Stimulated activated naive CD4-positive, alpha-beta T cell treated with Interleukin-2 at 50 U/mL for 16 hours (primary cell): Measurements from ENCODE around the gene INTS2.
"Not testable (repeated sequence)": the region's sequence is repeated elsewhere in the genome, so short reads cannot be mapped to it uniquely, and the experiment has no call there.

Source experiments
- DNase-seq: peaks from one replicate; lab custom pipeline; 2025; lab: John Stamatoyannopoulos, UW

Gene INTS2

GRCh38 chr17:61927208-61928100 lies at the start of gene INTS2:
Gene INTS2 (minus strand): TSS chr17:61927982. CDS start chr17:61926644, 1,338 bp downstream.
- DNase-seq = peak; percentile 93

- no peak for DNase-seq
These were observed 46.3 kb upstream of the INTS2 start for GRCh38 chr17:61974115-61974514.

DNA sequence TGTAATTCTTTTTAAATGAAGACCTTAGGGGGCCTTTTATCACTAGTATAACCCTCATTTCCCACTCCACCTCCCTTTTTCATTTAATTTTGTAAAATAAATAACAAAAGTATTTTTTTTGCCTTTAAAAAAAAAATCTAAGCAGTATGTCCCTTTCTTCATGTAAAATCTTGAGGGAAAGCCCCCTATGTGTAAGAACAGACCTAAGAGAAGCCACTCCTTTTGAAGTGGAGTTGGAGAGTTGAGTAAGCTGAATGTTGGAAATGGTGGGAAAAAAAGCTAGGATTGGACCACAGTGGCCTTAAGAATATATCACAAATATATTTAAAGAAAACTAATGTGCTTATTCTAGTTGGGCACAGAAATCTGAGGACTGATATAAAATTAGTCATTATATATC lies 44.5 kb upstream of the INTS2 start:
- no peak for DNase-seq

GRCh38 chr17:61970030-61970429 lies 42.2 kb upstream of the INTS2 start:
- no peak for DNase-seq

- no peak for DNase-seq
These were observed 41.0 kb upstream of the INTS2 start for GRCh38 chr17:61968757-61969156.

- no peak for DNase-seq
These were observed 39.9 kb upstream of the INTS2 start for GRCh38 chr17:61967729-61968128.

GRCh38 chr17:61966191-61966590 lies 38.4 kb upstream of the INTS2 start:
- no peak for DNase-seq

- no peak for DNase-seq
These were observed 27.8 kb upstream of the INTS2 start for GRCh38 chr17:61955619-61956018.

DNA sequence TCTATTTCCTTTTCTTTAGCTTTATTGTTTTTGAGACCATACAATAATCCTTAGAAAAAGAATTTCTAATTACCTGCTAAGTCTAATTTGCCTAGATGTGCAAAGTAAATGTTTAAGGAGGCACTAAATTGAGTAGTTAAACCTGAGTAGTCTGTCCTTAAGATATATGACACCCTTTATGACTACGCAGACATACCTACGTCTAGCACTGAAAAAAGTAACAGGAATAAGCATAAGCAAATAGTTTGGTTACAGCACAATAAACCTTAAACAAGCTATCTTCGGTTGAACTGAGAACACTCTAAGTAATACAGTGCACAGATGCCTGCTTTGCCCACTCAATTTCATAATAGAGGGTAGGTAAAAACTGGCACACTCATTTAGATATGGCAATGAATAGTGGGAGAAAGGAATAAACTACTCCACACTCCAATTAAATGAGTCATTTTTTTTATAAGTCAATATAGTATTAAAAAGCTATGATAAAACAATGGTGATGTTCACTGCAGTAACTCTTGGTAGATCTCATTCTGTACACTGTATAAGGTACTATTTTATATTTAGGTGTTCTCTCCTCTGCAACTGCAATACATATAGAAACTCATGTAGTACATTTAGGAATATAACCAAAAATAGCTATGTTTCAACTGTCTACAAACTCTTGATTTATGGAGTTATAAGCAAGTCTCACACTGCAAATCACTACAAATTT lies 19.7 kb upstream of the INTS2 start:
- no peak for DNase-seq

DNA sequence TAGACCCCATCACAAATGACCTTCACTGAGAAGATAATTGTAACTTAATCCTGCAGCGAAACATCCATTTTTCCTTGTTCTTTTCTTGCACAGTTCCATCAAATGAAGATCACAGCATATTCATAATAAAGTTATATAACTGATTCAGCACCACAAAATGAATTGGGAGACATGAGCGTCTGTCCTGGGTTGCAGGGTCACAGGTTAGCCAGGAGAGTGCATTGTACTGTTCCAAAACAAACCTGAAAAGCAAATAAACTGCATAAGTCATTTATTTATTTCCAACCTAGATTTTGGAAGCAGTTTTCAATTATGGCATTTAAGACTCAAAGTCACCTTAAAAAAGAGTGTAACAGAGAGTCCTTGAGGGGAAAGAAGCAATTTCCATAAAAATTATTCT lies 18.6 kb upstream of the INTS2 start:
- DNase-seq = no peak

GRCh38 chr17:61943117-61943516 lies 15.3 kb upstream of the INTS2 start:
- DNase-seq = no peak

DNA sequence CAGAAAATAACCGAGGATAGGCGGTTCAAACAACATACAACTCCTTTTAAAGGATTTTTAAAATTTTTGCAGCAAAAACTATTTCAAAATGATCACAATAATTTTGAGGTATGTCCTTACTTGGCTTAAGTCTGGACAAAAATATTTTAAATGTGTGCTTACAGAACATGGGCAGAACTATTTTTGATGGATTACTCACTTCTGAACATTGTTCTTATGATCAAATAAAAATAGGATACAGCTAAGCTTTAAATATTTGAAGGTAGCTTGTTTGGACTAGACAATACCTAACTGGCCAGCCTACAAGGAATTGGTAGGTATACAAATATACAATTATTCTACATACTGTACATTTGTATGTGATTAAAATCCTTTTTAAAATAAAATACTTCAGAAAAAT lies 14.3 kb upstream of the INTS2 start:
- no peak for DNase-seq

- no peak for DNase-seq
These were observed 287 bp upstream of the INTS2 start for GRCh38 chr17:61928101-61928436.

DNA sequence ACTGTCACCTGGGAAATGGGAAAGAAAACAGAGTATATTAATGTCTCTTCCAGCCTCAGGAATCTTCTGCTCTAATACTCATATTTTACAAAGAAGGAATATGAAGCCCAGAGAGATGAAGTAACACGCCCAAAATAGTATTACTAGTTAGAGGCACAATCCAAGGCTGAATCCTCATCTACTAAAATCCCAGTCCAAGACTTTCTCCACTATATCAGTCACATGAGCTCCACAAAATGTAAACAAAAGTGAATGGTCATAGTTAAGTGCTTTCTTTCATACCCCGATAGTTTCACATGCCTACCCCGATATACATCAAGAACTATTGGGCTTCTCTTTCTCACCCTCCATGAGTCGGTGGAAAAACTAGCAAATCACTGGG lies 965 bp downstream of the INTS2 start:
- DNase-seq = no peak

- not testable (repeated sequence) for DNase-seq
These were observed 12.6 kb downstream of the INTS2 start for GRCh38 chr17:61915162-61915561.

DNA sequence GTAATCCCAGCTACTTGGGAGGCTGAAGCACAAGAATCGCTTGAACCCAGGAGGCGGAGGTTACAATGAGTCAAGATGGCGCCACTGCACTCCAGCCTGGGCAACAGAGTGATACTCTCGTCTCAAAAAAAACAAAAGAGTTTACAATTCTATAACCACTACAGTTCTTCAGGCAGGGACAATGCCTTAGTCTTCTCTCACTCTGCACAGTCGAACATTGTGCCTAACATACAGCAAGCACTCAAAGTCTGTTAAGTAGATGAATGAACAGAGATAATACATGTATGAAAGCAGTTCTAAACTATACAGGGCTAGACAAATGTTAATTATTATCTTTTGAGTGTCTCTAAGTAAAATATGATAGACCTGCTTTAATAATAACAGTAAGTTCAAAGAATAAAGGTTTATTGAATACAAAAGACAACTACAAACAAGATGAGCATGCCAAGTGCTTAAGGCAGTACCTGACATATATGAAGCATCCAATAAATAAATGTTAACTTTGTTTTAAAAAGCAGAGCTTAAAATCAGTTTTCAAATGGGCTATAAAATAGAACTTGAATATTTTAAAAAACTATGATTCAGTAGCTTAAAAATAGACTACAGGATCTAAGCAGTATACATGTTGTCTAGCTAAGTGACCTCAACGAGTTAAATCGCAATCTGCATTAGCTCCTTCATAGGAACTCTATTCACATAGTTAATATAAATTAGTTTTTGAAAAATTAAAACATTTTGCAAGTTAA lies 19.3 kb downstream of the INTS2 start:
- DNase-seq = no peak

- no peak for DNase-seq
These were observed 20.4 kb downstream of the INTS2 start for GRCh38 chr17:61907361-61907760.

- peak; percentile 17 for DNase-seq
These were observed 23.6 kb downstream of the INTS2 start for GRCh38 chr17:61904094-61904710.

DNA sequence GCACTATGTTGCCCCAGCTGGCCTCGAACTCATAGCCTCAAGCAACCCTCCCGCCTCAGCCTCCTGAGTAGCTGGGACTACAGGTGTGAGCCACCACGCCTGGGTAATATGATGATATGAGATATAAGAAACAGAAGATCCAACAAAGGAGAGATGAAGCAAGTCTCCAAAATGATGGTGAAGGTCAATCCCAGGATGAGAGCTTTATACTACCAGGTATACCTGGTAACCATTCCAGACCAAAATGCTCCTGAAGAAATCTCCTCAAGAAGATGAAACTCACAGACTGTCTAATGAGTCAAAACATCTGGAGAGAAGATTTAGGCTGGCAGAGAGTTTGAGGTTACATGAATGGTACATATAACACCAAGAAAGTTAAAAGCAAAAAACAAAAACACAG lies 24.5 kb downstream of the INTS2 start:
- no peak for DNase-seq

DNA sequence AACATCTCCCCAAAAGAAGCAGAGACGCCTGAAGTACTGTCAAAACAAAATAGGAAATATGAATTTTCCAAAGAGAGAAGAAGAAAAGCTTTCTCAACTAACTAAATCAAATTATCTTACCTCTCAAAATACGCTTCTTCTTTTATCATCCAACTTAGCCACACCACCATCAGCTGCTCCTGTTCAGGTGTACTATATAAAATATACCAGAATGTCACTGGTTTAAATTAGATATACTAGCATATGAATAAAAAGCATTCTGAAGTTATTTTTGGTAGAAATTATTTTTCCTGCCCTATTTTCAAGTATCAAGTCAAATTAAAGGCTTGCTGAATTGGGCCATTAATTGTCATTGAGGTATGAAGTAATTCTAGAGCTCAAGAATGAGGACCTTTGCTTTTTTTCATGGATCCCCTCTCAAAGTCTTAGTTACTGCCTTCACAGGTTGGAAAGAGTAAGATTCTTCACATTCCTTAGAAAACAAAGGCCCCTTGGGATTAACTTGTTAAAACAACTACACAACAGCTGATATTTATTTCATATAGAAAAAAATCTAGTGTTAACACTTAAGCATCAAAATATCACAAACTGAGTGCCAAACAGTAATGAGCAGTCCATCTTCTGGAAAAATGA lies 30.1 kb downstream of the INTS2 start:
- no peak for DNase-seq

GRCh38 chr17:61895391-61895790 lies 32.4 kb downstream of the INTS2 start:
- DNase-seq = no peak

- not testable (repeated sequence) for DNase-seq
These were observed 33.5 kb downstream of the INTS2 start for GRCh38 chr17:61894310-61894709.
